Measurements from ENCODE around the gene MBP.
A peak's percentile ranks its signal among the peaks of the same experiment; 100 is the strongest.

Gene MBP

DNA sequence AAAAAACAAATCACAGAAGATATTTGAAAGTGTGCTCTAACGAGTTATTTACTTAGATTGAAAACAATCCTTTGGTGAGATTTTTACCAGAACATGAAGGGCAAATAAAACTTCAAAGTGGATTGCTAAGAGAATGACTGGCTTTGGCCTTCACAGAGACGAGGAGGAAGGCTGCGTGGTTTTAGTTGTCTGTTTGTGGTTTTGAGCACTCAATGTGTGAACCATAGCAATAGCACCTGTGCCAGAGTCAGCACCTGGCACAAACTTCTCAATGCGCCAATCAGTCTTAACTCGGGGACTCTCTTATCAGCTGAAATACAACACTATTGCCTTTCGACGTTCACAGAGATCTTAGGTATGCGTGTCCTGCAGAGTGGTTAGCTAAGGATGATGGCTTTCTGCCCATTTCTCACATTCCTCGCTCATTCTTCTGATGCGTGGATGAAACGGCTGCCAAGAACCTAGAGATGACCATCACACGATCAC lies 70.0 kb downstream of the MBP start:
- Histone ChIP-seq H3K27me3 (ENCODE audit: insufficient read depth, poor library complexity, severe bottlenecking) (no peaks in the 10 kb centered on the region), H3K4me3 (replicated peaks; ENCODE audit: insufficient read depth, low read length) (no peak overlapping the region), H3K27ac (replicated peaks) (peak overlapping the region; percentile 96)
- peak in 1 of 2 experiments; percentile 70 for DNase-seq (ENCODE audit: low read depth in 1 of 2, low spot score in 1 of 2)
- TF ChIP-seq POLR2AphosphoS5 (IDR thresholded peaks at IDR 0.05; ENCODE audit: low read depth) (peak; percentile 43; the same call in 1 of the 2 replicates), SPI1 (IDR thresholded peaks at IDR 0.05; ENCODE audit: borderline replicate concordance, low read depth) (no peak), GABPA (IDR thresholded peaks at IDR 0.05; ENCODE audit: low read depth) (no peak)
- TF ChIP-seq, protein P1, sequence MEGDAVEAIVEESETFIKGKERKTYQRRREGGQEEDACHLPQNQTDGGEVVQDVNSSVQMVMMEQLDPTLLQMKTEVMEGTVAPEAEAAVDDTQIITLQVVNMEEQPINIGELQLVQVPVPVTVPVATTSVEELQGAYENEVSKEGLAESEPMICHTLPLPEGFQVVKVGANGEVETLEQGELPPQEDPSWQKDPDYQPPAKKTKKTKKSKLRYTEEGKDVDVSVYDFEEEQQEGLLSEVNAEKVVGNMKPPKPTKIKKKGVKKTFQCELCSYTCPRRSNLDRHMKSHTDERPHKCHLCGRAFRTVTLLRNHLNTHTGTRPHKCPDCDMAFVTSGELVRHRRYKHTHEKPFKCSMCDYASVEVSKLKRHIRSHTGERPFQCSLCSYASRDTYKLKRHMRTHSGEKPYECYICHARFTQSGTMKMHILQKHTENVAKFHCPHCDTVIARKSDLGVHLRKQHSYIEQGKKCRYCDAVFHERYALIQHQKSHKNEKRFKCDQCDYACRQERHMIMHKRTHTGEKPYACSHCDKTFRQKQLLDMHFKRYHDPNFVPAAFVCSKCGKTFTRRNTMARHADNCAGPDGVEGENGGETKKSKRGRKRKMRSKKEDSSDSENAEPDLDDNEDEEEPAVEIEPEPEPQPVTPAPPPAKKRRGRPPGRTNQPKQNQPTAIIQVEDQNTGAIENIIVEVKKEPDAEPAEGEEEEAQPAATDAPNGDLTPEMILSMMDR (IDR thresholded peaks at IDR 0.05; ENCODE audit: insufficient read depth, low read length) = no peak
- TF ChIP-seq, protein P2, sequence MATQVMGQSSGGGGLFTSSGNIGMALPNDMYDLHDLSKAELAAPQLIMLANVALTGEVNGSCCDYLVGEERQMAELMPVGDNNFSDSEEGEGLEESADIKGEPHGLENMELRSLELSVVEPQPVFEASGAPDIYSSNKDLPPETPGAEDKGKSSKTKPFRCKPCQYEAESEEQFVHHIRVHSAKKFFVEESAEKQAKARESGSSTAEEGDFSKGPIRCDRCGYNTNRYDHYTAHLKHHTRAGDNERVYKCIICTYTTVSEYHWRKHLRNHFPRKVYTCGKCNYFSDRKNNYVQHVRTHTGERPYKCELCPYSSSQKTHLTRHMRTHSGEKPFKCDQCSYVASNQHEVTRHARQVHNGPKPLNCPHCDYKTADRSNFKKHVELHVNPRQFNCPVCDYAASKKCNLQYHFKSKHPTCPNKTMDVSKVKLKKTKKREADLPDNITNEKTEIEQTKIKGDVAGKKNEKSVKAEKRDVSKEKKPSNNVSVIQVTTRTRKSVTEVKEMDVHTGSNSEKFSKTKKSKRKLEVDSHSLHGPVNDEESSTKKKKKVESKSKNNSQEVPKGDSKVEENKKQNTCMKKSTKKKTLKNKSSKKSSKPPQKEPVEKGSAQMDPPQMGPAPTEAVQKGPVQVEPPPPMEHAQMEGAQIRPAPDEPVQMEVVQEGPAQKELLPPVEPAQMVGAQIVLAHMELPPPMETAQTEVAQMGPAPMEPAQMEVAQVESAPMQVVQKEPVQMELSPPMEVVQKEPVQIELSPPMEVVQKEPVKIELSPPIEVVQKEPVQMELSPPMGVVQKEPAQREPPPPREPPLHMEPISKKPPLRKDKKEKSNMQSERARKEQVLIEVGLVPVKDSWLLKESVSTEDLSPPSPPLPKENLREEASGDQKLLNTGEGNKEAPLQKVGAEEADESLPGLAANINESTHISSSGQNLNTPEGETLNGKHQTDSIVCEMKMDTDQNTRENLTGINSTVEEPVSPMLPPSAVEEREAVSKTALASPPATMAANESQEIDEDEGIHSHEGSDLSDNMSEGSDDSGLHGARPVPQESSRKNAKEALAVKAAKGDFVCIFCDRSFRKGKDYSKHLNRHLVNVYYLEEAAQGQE (IDR thresholded peaks at IDR 0.05; ENCODE audit: insufficient replicate concordance, low read depth) = no peak

DNA sequence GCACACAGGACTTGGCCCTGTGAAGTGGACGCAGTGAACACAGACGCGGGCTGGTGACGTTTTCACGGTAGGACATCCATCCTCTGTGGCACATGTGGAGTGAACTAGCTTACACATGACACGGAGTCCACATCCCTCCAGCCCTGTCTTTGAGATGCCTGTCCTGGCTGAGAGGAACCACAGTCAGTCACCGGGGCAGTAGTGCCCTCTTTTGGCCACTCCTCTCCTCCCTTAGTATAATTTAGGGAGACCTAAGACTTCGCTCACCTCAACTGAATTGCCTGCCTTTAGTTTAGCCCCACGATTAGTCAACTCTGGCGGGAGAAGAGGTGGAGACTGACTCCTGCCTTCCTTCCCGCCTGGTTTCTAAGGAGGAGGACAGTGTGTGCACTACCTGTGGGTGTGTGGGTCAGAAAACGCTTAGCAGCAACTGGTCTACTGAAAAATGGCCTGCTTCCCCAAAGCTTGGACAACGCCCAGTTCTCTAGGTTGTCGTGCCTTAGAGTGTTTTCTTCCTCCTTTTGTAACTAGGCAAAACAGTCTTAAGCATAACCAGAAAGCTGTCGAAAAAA lies 70.6 kb downstream of the MBP start:
- Histone ChIP-seq H3K27ac (replicated peaks) (peak overlapping the region; percentile 96), H3K4me3 (replicated peaks; ENCODE audit: insufficient read depth, low read length) (no peak overlapping the region), H3K27me3 (ENCODE audit: insufficient read depth, poor library complexity, severe bottlenecking) (no peaks in the 10 kb centered on the region)
- TF ChIP-seq, protein P2 (IDR thresholded peaks at IDR 0.05; ENCODE audit: insufficient replicate concordance, low read depth) = no peak
- TF ChIP-seq, protein P1 (IDR thresholded peaks at IDR 0.05; ENCODE audit: insufficient read depth, low read length) = peak; percentile 38
- no peak for TF ChIP-seq GABPA (IDR thresholded peaks at IDR 0.05; ENCODE audit: low read depth)
- peak; percentile 65 for TF ChIP-seq POLR2AphosphoS5 (IDR thresholded peaks at IDR 0.05; ENCODE audit: low read depth)
- peak; percentile 32; the same call in 1 of the 2 replicates for TF ChIP-seq SPI1 (IDR thresholded peaks at IDR 0.05; ENCODE audit: borderline replicate concordance, low read depth)
- peak in 1 of 2 experiments; percentile 90 for DNase-seq (ENCODE audit: low read depth in 1 of 2, low spot score in 1 of 2)

DNA sequence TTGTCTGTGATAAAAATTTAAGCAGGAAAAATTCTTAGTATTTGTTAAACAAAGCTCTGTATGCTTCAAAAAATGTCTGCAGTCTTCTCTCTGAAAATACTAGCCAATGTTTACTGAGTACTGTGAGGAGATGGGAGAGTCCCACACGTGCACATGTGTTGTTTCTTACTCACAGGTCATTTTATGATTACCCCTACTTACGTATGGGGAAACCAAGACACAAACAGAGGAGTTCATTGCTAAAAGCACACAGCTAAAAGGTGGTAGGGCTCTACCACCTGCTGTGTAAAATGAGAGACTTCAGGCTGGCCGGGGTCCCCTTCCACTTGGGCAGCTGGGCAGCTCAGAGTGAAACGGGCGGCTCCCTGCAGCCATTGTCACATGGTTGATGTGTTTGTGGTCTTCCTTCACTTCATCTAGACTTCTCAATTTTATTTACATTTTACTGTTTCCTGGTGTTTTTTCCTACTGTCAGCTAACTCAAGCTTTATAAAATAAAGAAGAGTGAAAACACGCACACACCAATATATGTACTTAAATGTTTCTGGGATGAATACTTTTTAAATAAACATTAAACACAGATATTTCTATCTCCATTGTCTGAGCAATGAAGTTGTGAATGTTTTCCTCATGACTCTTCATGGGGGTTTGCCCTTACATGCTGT lies 71.2 kb downstream of the MBP start:
- peak overlapping the region; percentile 96 for H3K27ac ChIP-seq (replicated peaks)
- no peaks in the 10 kb centered on the region for H3K27me3 ChIP-seq (ENCODE audit: insufficient read depth, poor library complexity, severe bottlenecking)
- DNase-seq (ENCODE audit: low read depth in 1 of 2, low spot score in 1 of 2) = no peak
- no peak overlapping the region for H3K4me3 ChIP-seq (replicated peaks; ENCODE audit: insufficient read depth, low read length)
- TF ChIP-seq GABPA (IDR thresholded peaks at IDR 0.05; ENCODE audit: low read depth) = no peak
- TF ChIP-seq, protein P1 (IDR thresholded peaks at IDR 0.05; ENCODE audit: insufficient read depth, low read length) = no peak
- no peak for TF ChIP-seq POLR2AphosphoS5 (IDR thresholded peaks at IDR 0.05; ENCODE audit: low read depth)
- TF ChIP-seq, protein P2 (IDR thresholded peaks at IDR 0.05; ENCODE audit: insufficient replicate concordance, low read depth) = no peak
- no peak for TF ChIP-seq SPI1 (IDR thresholded peaks at IDR 0.05; ENCODE audit: borderline replicate concordance, low read depth)

Data from HL-60 (cell line).